K562 (cell line): ENCODE results near the gene CTH. TPM values are rescaled to one million over a fixed set of nuclear protein-coding genes. Genes with fewer than 3 reads are reported as not detected.
A peak's percentile ranks its signal among the peaks of the same experiment; 100 is the strongest.
"Not testable (repeated sequence)": the region's sequence is repeated elsewhere in the genome, so short reads cannot be mapped to it uniquely, and the experiment has no call there.

ENCODE experiments used
- ATAC-seq: fragments of 200-7000 bp; cut with Tn5 transposase; 3 replicates; pipeline ENCODE4 v1.9.1; 2020; ENCODE audit warnings: moderate library complexity
- BruUV-seq: library from RNA; stranded (reverse); fragments of 400-500 nt; replicated peaks from 2 replicates; lab custom pipeline; 2021; lab: Mats Ljungman, UMichigan
- CTCF ChIA-PET: fragments of 300-600 bp; formaldehyde crosslinking; extraction: SDS; loops from one replicate; lab custom pipeline; 2021; ENCODE audit warnings: low intra/inter-chr PET ratio; lab: Yijun Ruan, JAX
- POLR2A ChIA-PET: fragments of 300-600, 350-650 bp; sonication (Branson Sonifier 250); formaldehyde crosslinking; extraction: SDS; loops from one replicate; lab custom pipeline; 2021; ENCODE audit warnings: antibody characterized with exemption, inconsistent platforms; lab: Yijun Ruan, JAX
- DNase-seq, 4 experiments: peaks; one replicate each; pipeline versions ENCODE4 v3.0.0 to v3.0.0-alpha.2; 2011 to 2018; ENCODE audit warnings: low spot score in 3 of 4, mixed read lengths in 3 of 4; ENCODE audit errors: extremely low read depth in 1 of 4
- FAIRE-seq: peaks from 2 replicates; lab custom pipeline; 2011; peaks lifted over from hg19 to GRCh38; lab: Jason Lieb, UNC
- H2AFZ ChIP-seq: 2 replicates; pipeline ENCODE4 v1.6.0; 2011; ENCODE audit warnings: low read depth, low read length, control low read depth, inconsistent platforms
- H3K27ac ChIP-seq: fragments of 200-600 bp; 3 replicates; pipeline ENCODE4 v1.8.0; 2011; ENCODE audit warnings: low read depth, mild to moderate bottlenecking, control low read depth, inconsistent platforms, low read length, moderate library complexity, mixed read lengths; ENCODE audit errors: extremely low read depth
- H3K27me3 ChIP-seq, 2 experiments: fragments of 300-600 bp in 1 of 2; 2 replicates in 1 of 2; 3 replicates in 1 of 2; pipeline versions ENCODE4 v1.6.0 to v1.8.0; 2011; ENCODE audit warnings: inconsistent platforms in 2 of 2, low read length in 2 of 2, mild to moderate bottlenecking in 1 of 2, mixed read lengths in 1 of 2, moderate library complexity in 1 of 2; ENCODE audit not compliant: control insufficient read depth in 2 of 2, insufficient read depth in 2 of 2
- H3K36me3 ChIP-seq: fragments of 300-600 bp; 3 replicates; pipeline ENCODE4 v1.8.0; 2011; ENCODE audit warnings: mild to moderate bottlenecking, low read length, inconsistent platforms; ENCODE audit not compliant: control insufficient read depth, insufficient read depth
- H3K4me1 ChIP-seq, 2 experiments: fragments of 200-600 bp in 1 of 2; replicated peaks in 1 of 2; 2 replicates in 1 of 2; 3 replicates in 1 of 2; pipeline versions ENCODE4 v1.5.1 to v1.8.0; 2011; ENCODE audit warnings: inconsistent platforms in 2 of 2, low read length in 2 of 2, mild to moderate bottlenecking in 1 of 2, mixed read lengths in 1 of 2, moderate library complexity in 1 of 2; ENCODE audit not compliant: control insufficient read depth in 2 of 2, insufficient read depth in 2 of 2
- H3K4me2 ChIP-seq: 2 replicates; pipeline ENCODE4 v1.6.1; 2011; ENCODE audit warnings: low read length, control low read depth, inconsistent platforms, mixed read lengths; ENCODE audit not compliant: insufficient read depth
- H3K4me3 ChIP-seq: fragments of 200-600 bp; sonication (generic), shearing (Covaris generic); 2 replicates; pipeline ENCODE4 v1.5.1; 2016; ENCODE audit warnings: control low read depth, inconsistent platforms
- H3K79me2 ChIP-seq: fragments of 200-600 bp; 3 replicates; pipeline ENCODE4 v1.8.0; 2011; ENCODE audit warnings: low read length, inconsistent platforms; ENCODE audit not compliant: control insufficient read depth, insufficient read depth
- H3K9ac ChIP-seq, 2 experiments: 2 replicates each; pipeline versions ENCODE4 v1.6.0 to v1.6.1; 2011; ENCODE audit warnings: low read depth in 2 of 2, low read length in 2 of 2, control low read depth in 1 of 2, inconsistent platforms in 1 of 2, mild to moderate bottlenecking in 1 of 2, mixed read lengths in 1 of 2; ENCODE audit not compliant: insufficient read depth in 1 of 2
- H3K9me1 ChIP-seq: one replicate; pipeline ENCODE4 v1.6.0; 2011; ENCODE audit warnings: inconsistent platforms, mild to moderate bottlenecking, low read length, moderate library complexity; ENCODE audit not compliant: control insufficient read depth, insufficient read depth
- H3K9me3 ChIP-seq: replicated peaks from 2 replicates; pipeline ENCODE4 v1.5.1; 2011; ENCODE audit warnings: low read depth, low read length, inconsistent platforms; ENCODE audit not compliant: control insufficient read depth, insufficient read depth
- H4K20me1 ChIP-seq: replicated peaks from 2 replicates; pipeline ENCODE4 v1.6.1; 2011; ENCODE audit warnings: low read length, inconsistent platforms, mixed read lengths; ENCODE audit not compliant: control insufficient read depth, insufficient read depth
- ARID1B ChIP-seq: fragments of 450-650 bp; IDR thresholded peaks from 2 replicates; pipeline ENCODE4 v1.6.1; 2016; ENCODE audit warnings: antibody characterized with exemption, mild to moderate bottlenecking, inconsistent platforms
- BCOR ChIP-seq: fragments of 450-650 bp; IDR thresholded peaks from 2 replicates; pipeline ENCODE4 v1.6.1; 2016
- CBFA2T2 ChIP-seq: fragments of 450-650 bp; conservative IDR thresholded peaks from 2 replicates; pipeline ENCODE4 v1.6.1; 2017; ENCODE audit warnings: mild to moderate bottlenecking
- CBFA2T3 ChIP-seq: fragments of 450-650 bp; IDR thresholded peaks from 2 replicates; pipeline ENCODE4 v1.6.1; 2017
- CREB3 ChIP-seq: fragments of 450-650 bp; conservative IDR thresholded peaks from 2 replicates; pipeline ENCODE4 v1.6.1; 2016; ENCODE audit warnings: missing genetic modification characterization, low read depth, mild to moderate bottlenecking, missing compliant biosample characterization, moderate library complexity
- CXXC5 ChIP-seq: fragments of 250-450 bp; sonication (Bioruptor Pico); IDR thresholded peaks from 2 replicates; pipeline ENCODE4 v1.8.0; 2022; ENCODE audit warnings: inconsistent platforms, mild to moderate bottlenecking, moderate library complexity
- ESRRA ChIP-seq: fragments of 450-650 bp; IDR thresholded peaks from 2 replicates; pipeline ENCODE4 v1.6.1; 2014; ENCODE audit warnings: low read depth, mild to moderate bottlenecking, moderate library complexity, borderline replicate concordance
- HES1 ChIP-seq: fragments of 450-650 bp; IDR thresholded peaks from 2 replicates; pipeline ENCODE4 v1.6.1; 2016; ENCODE audit warnings: low read depth, mild to moderate bottlenecking, moderate library complexity
- MECOM ChIP-seq: fragments of 250-450 bp; sonication (Bioruptor Pico); IDR thresholded peaks from 2 replicates; pipeline ENCODE4 v1.8.0; 2022; ENCODE audit warnings: inconsistent platforms
- MTA1 ChIP-seq: fragments of 450-650 bp; IDR thresholded peaks from 2 replicates; pipeline ENCODE4 v1.6.1; 2017; ENCODE audit warnings: borderline replicate concordance
- MTA2 ChIP-seq: fragments of 450-650 bp; IDR thresholded peaks from 2 replicates; pipeline ENCODE4 v1.6.1; 2016; ENCODE audit warnings: low read depth
- PHF21A ChIP-seq: fragments of 450-650 bp; IDR thresholded peaks from 2 replicates; pipeline ENCODE4 v1.6.1; 2017; ENCODE audit warnings: low read depth, borderline replicate concordance
- RNF2 ChIP-seq: sonication (generic); IDR thresholded peaks from 2 replicates; pipeline ENCODE4 v1.6.1; 2016
- SMAD4 ChIP-seq: fragments of 250-450 bp; sonication (Bioruptor Pico); conservative IDR thresholded peaks from 2 replicates; pipeline ENCODE4 v1.8.0; 2021; ENCODE audit warnings: inconsistent platforms, mild to moderate bottlenecking, moderate library complexity
- TAL1 ChIP-seq: fragments of 450-650 bp; IDR thresholded peaks from 2 replicates; pipeline ENCODE4 v1.6.1; 2016; ENCODE audit warnings: mild to moderate bottlenecking
- WGBS: fragments of 100-300 bp; shearing (Covaris generic); methylation state at CpG from one replicate; pipeline ENCODE4 v1.1.6; 2016; ENCODE audit warnings: low coverage, mixed read lengths; ENCODE audit not compliant: insufficient coverage; ENCODE audit errors: missing lambda C conversion rate; 5-methylcytosine and 5-hydroxymethylcytosine counted together
- in situ Hi-C: fragments of 300-500 bp; cut with MboI; formaldehyde crosslinking; loops from 4 replicates; pipeline ENCODE4 v1.15.0; 2018; ENCODE audit warnings: inconsistent platforms, mixed read lengths
- intact Hi-C: fragments of 100-400 bp; cut with micrococcal nuclease; formaldehyde crosslinking; loops from 2 replicates; pipeline ENCODE4 v1.14.2; 2022
- polyA plus RNA-seq, 8 experiments: library from polyadenylated mRNA; depleted of rRNA in 4 of 8; stranded (reverse) in 5 of 8; unstranded in 3 of 8; fragments of >200 nt; fragmentation: Nextera tagmentation in 2 of 8; fragmentation: Illumina TruSeq in 1 of 8; extraction: Ambion mirVana in 2 of 8; extraction: Trizol in 1 of 8; gene quantifications; 2 replicates each; pipeline versions ENCODE4 v1.2.1 to v1.2.3, GENCODE V29; 2011 to 2014; ENCODE audit warnings: inconsistent platforms in 1 of 8, missing spikeins in 1 of 8
- total RNA-seq, 7 experiments: library from RNA; depleted of rRNA in 6 of 7; stranded (reverse); fragments of >200 nt in 6 of 7; fragmentation: Illumina TruSeq in 2 of 7; extraction: Trizol in 2 of 7; gene quantifications; 2 replicates each; pipeline versions ENCODE4 v1.2.1 to v1.2.3, GENCODE V29; 2011 to 2021; ENCODE audit warnings: low replicate concordance in 1 of 7
- TF ChIP-seq, protein P1 (sequence below): fragments of 450-650 bp; formaldehyde crosslinking; IDR thresholded peaks from 2 replicates; pipeline ENCODE4 v1.4.0; 2022; ENCODE audit warnings: mild to moderate bottlenecking, moderate library complexity

Gene CTH
- total and polyA plus RNA-seq, 9 of the 15 experiments (the other 6 are each of a cell fraction or from before 2014, with no cell fraction given), result 8.0 to 54.4 (median 30.9) TPM

- CTCF ChIA-PET, H3K27me3 ChIP-seq, H3K9me1 ChIP-seq, BruUV-seq, H3K27ac ChIP-seq, H3K36me3 ChIP-seq, FAIRE-seq, in situ Hi-C loops, H3K4me2 ChIP-seq, H3K9me3 ChIP-seq, intact Hi-C loops, H3K79me2 ChIP-seq, H4K20me1 ChIP-seq, H3K4me3 ChIP-seq: not testable (repeated sequence)
- Histone ChIP-seq H2AFZ (peak overlapping the region; percentile 46; the same call in 1 of the 2 replicates), H3K9ac (peak overlapping the region in 1 of 2 experiments; percentile 64; a peak in 1 of 4 replicates), H3K4me1 (peaks cover 14 to 19% of the 10 kb centered on the region in 2 experiments)
- DNase-seq (peak in 1 of 4 experiments; percentile 23), ATAC-seq (peak; percentile 22; the same call in 1 of the 3 replicates)
- POLR2A ChIA-PET, result interaction anchor here (0.7 to 1.2 kb wide), 2 partner anchors 22 to 230 kb away, joined by 3 read pairs; no protein-coding TSS in a partner anchor
- WGBS, result 19% methylated on average over 5 of the region's 8 CpGs
- TF ChIP-seq, protein P1, sequence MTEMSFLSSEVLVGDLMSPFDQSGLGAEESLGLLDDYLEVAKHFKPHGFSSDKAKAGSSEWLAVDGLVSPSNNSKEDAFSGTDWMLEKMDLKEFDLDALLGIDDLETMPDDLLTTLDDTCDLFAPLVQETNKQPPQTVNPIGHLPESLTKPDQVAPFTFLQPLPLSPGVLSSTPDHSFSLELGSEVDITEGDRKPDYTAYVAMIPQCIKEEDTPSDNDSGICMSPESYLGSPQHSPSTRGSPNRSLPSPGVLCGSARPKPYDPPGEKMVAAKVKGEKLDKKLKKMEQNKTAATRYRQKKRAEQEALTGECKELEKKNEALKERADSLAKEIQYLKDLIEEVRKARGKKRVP (CRISPR knock-in tag), result peak; percentile 32; the same call in 1 of the 2 replicates
- peak; percentile 60; the same call in 1 of the 2 replicates for TF ChIP-seq MTA2
- TF ChIP-seq MTA1, result 0 out of 2 replicates have a peak, but pooled peaks have one; percentile 20
- peak; percentile 33; the same call in 1 of the 2 replicates for TF ChIP-seq RNF2
- 0 out of 2 replicates have a peak, but pooled peaks have one; percentile 31 for TF ChIP-seq BCOR
- peak; percentile 88 for TF ChIP-seq HES1
- TF ChIP-seq SMAD4 (CRISPR knock-in tag), result peak; percentile 93
- TF ChIP-seq PHF21A, result peak; percentile 21; the same call in 1 of the 2 replicates
- peak; percentile 13; the same call in 1 of the 2 replicates for TF ChIP-seq ESRRA
- TF ChIP-seq CBFA2T2, result peak; percentile 84
- TF ChIP-seq MECOM (CRISPR knock-in tag), result peak; percentile 96
- peak; percentile 88 for TF ChIP-seq ARID1B
- TF ChIP-seq CREB3 (tag), result peak; percentile 79
- peak; percentile 78 for TF ChIP-seq TAL1
- peak; percentile 83 for TF ChIP-seq CXXC5
- peak; percentile 89 for TF ChIP-seq CBFA2T3
Measured at GRCh38 chr1:70460740-70461713, 50.0 kb downstream of the CTH start.
